ENCODE data around the gene CDK5RAP2. TPM values are rescaled to one million over a fixed set of nuclear protein-coding genes. Genes with fewer than 3 reads are reported as not detected.
A peak's percentile ranks its signal among the peaks of the same experiment; 100 is the strongest.

The CDK5RAP2 gene
- total and polyA plus RNA-seq, 7 donors, result 10.6 to 57.8 (median 41.0) TPM

- H3K36me3 ChIP-seq, result peaks cover 0 to 48% (median 7%) of the 10 kb centered on the region in 4 donors
- DNase-seq, result no peak
- no peak for TF ChIP-seq POLR2AphosphoS5 (IDR thresholded peaks at IDR 0.05)
- no peak for TF ChIP-seq EP300 (IDR thresholded peaks at IDR 0.05)
- TF ChIP-seq POLR2A (IDR thresholded peaks at IDR 0.05), result no peak
- TF ChIP-seq, protein P1, sequence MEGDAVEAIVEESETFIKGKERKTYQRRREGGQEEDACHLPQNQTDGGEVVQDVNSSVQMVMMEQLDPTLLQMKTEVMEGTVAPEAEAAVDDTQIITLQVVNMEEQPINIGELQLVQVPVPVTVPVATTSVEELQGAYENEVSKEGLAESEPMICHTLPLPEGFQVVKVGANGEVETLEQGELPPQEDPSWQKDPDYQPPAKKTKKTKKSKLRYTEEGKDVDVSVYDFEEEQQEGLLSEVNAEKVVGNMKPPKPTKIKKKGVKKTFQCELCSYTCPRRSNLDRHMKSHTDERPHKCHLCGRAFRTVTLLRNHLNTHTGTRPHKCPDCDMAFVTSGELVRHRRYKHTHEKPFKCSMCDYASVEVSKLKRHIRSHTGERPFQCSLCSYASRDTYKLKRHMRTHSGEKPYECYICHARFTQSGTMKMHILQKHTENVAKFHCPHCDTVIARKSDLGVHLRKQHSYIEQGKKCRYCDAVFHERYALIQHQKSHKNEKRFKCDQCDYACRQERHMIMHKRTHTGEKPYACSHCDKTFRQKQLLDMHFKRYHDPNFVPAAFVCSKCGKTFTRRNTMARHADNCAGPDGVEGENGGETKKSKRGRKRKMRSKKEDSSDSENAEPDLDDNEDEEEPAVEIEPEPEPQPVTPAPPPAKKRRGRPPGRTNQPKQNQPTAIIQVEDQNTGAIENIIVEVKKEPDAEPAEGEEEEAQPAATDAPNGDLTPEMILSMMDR (IDR thresholded peaks at IDR 0.05), result no peak
- intact Hi-C loops (cut with DNase I), result no loop called here
- H3K4me1 ChIP-seq, result peaks cover 0 to 16% (median 4%) of the 10 kb centered on the region in 4 donors
- no peaks in the 10 kb centered on the region for H3K27me3 ChIP-seq
- H3K9me3 ChIP-seq, result no peaks in the 10 kb centered on the region
- H3K27ac ChIP-seq, result peak overlapping the region in 1 of 4 donors; percentile 34
- WGBS, 2 donors, result 72 to 75% methylated on average over 1 of the region's 1 CpG
- no peak overlapping the region for H3K4me3 ChIP-seq
Observed at GRCh38 chr9:120435091-120435490, 144.9 kb downstream of the CDK5RAP2 start.

- no peak for DNase-seq
- 79 to 92% methylated on average over 6 of the region's 6 CpGs for WGBS, 2 donors
- no peaks in the 10 kb centered on the region for H3K9me3 ChIP-seq
- peak overlapping the region in 1 of 4 donors; percentile 34 for H3K27ac ChIP-seq
- intact Hi-C loops (cut with DNase I), result no loop called here
- TF ChIP-seq, protein P1 (IDR thresholded peaks at IDR 0.05), result no peak
- TF ChIP-seq POLR2A (IDR thresholded peaks at IDR 0.05), result no peak
- no peak for TF ChIP-seq POLR2AphosphoS5 (IDR thresholded peaks at IDR 0.05)
- TF ChIP-seq EP300 (IDR thresholded peaks at IDR 0.05), result no peak
- H3K27me3 ChIP-seq, result no peaks in the 10 kb centered on the region
- no peak overlapping the region for H3K4me3 ChIP-seq
- H3K36me3 ChIP-seq, result peaks cover 0 to 43% (median 6%) of the 10 kb centered on the region in 4 donors
- H3K4me1 ChIP-seq, result peaks cover 0 to 16% (median 4%) of the 10 kb centered on the region in 4 donors
Observed at GRCh38 chr9:120434532-120434931, 145.4 kb downstream of the CDK5RAP2 start.

GRCh38 chr9:120433701-120434100, 146.3 kb downstream of the CDK5RAP2 start:
- intact Hi-C loops (cut with DNase I), result no loop called here
- Histone ChIP-seq H3K27ac (no peak overlapping the region), H3K36me3 (peaks cover 0 to 34% (median 3%) of the 10 kb centered on the region in 4 donors), H3K27me3 (no peaks in the 10 kb centered on the region), H3K9me3 (no peaks in the 10 kb centered on the region), H3K4me1 (peaks cover 0 to 16% (median 4%) of the 10 kb centered on the region in 4 donors), H3K4me3 (no peak overlapping the region)
- DNase-seq, result no peak
- WGBS, 2 donors, result 93 to 95% methylated on average over 4 of the region's 4 CpGs
- TF ChIP-seq EP300 (IDR thresholded peaks at IDR 0.05) (no peak), POLR2A (IDR thresholded peaks at IDR 0.05) (no peak), POLR2AphosphoS5 (IDR thresholded peaks at IDR 0.05) (no peak)
- TF ChIP-seq, protein P1 (IDR thresholded peaks at IDR 0.05), result no peak

DNA sequence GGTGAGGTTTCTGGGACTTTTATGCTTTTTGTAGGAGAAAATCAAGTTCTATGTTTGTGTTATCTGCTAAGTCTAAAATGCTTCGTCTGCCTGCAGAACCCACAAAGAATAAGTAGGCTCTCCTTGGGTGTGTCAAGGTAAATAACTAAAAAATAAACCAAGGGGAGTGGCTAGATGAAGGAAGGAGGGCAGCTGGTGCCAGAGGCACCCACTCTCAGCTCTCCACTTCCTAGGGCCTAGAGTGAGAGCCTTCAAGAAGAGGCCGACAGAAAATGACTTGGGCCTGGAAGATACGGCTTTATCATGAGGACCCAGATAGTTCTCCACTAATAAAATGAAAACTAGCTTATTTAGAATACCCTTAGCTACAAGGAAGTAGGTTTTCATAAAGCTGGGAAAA, 147.4 kb downstream of the CDK5RAP2 start:
- intact Hi-C loops (cut with DNase I), result no loop called here
- Histone ChIP-seq H3K4me1 (peaks cover 0 to 16% (median 4%) of the 10 kb centered on the region in 4 donors), H3K4me3 (no peak overlapping the region), H3K9me3 (no peaks in the 10 kb centered on the region), H3K27ac (no peak overlapping the region), H3K27me3 (no peaks in the 10 kb centered on the region), H3K36me3 (peaks cover 0 to 23% (median 3%) of the 10 kb centered on the region in 4 donors)
- WGBS, 2 donors, result 28 to 73% methylated on average over 3 of the region's 3 CpGs
- TF ChIP-seq, protein P1 (IDR thresholded peaks at IDR 0.05), result no peak
- TF ChIP-seq EP300 (IDR thresholded peaks at IDR 0.05) (no peak), POLR2AphosphoS5 (IDR thresholded peaks at IDR 0.05) (no peak), POLR2A (IDR thresholded peaks at IDR 0.05) (no peak)
- DNase-seq, result no peak

- intact Hi-C loops (cut with DNase I), result no loop called here
- H3K27ac ChIP-seq, result no peak overlapping the region
- TF ChIP-seq EP300 (IDR thresholded peaks at IDR 0.05) (no peak), POLR2AphosphoS5 (IDR thresholded peaks at IDR 0.05) (no peak), POLR2A (IDR thresholded peaks at IDR 0.05) (no peak)
- TF ChIP-seq, protein P1 (IDR thresholded peaks at IDR 0.05), result no peak
- no peak for DNase-seq
- no peaks in the 10 kb centered on the region for H3K9me3 ChIP-seq
- H3K4me3 ChIP-seq, result no peak overlapping the region
- 61 to 65% methylated on average over 2 of the region's 2 CpGs for WGBS, 2 donors
- no peaks in the 10 kb centered on the region for H3K27me3 ChIP-seq
- peaks cover 0 to 13% (median 3%) of the 10 kb centered on the region in 4 donors for H3K36me3 ChIP-seq
- H3K4me1 ChIP-seq, result peaks cover 0 to 16% (median 4%) of the 10 kb centered on the region in 4 donors
Observed at GRCh38 chr9:120431268-120431667, 148.7 kb downstream of the CDK5RAP2 start.

All from sigmoid colon (tissue), 7 donors.